Muscle layer of colon (tissue), 2 donors: ENCODE measurements around the gene GAA.
A peak's percentile ranks its signal among the peaks of the same experiment; 100 is the strongest.
"Not testable (repeated sequence)": the region's sequence is repeated elsewhere in the genome, so short reads cannot be mapped to it uniquely, and the experiment has no call there.

ENCODE experiments used
- H3K27ac ChIP-seq: one replicate; pipeline ENCODE4 v1.7.0; 2013; ENCODE audit warnings: low read depth, mild to moderate bottlenecking, low read length, moderate library complexity
- H3K27me3 ChIP-seq, 2 donors: one replicate each; pipeline ENCODE4 v1.7.0; 2013; ENCODE audit warnings: low read length in 2 of 2, mild to moderate bottlenecking in 2 of 2; ENCODE audit not compliant: insufficient read depth in 2 of 2, control insufficient read depth in 1 of 2
- H3K36me3 ChIP-seq: one replicate; pipeline ENCODE4 v1.7.0; 2013; ENCODE audit warnings: mild to moderate bottlenecking, low read length; ENCODE audit not compliant: insufficient read depth
- H3K4me1 ChIP-seq: one replicate; pipeline ENCODE4 v1.7.0; 2013; ENCODE audit warnings: mild to moderate bottlenecking, low read length; ENCODE audit not compliant: insufficient read depth
- H3K4me3 ChIP-seq, 2 donors: one replicate each; pipeline ENCODE4 v1.7.0; 2013; ENCODE audit warnings: low read length in 2 of 2, low read depth in 1 of 2, mild to moderate bottlenecking in 1 of 2, moderate library complexity in 1 of 2
- H3K9ac ChIP-seq: one replicate; pipeline ENCODE4 v1.7.0; 2013; ENCODE audit warnings: low read length
- H3K9me3 ChIP-seq: one replicate; pipeline ENCODE4 v1.7.0; 2013; ENCODE audit warnings: mild to moderate bottlenecking, low read length
- donor health status: abdominal sarcoma.
- donor health status: Adenocarcinoma of cecum.

Gene GAA

DNA sequence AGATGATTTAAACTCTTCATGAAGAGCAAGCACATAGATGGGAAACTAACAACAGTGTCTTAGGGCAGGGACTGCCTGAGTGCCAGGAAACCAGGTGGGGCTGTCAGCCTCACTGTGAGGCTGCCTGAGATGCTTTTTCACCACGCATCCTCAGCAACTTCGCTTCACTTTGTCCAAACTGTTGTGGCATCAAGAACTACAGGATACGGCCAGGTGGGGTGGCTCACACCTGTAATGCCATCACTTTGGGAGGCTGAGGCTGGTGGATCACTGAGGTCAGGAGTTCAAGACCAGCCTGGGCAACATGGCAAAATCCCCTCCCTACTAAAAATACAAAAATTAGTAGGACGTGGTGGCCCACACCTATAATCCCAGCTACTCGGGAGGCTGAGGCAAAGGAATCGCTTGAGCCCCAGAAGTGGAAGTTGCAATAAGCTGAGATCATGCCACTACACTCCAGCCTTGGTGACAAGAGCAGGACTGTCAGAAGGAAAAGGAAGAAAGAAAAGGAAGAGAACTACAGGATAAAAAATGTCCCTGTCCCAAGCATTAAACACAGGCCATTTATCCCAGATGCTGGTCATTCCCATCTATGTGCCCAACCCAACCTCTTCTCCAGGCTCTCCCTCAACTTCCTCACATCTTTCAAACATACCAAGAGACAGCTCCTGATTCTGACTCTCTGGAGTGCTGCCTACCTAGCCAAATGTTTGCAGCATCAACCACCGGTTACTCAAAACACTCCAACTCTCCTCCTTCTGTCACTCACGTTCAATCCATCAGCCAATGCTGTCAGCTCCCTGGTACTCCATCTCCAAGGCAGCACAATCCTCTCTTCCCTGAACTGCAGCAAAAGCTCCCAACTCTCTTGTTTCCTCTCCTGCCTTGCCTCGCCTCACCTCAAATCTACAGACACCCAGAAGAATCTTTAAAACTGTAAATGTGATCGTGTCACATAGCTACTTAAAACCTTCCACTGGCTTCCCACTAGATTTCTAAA, 44.0 kb downstream of the GAA start:
- peak overlapping the region; percentile 90 to 99 for H3K4me3 ChIP-seq
- no peaks in the 10 kb centered on the region for H3K27me3 ChIP-seq
- H3K36me3 ChIP-seq, result peaks cover 32% of the 10 kb centered on the region
- peak overlapping the region; percentile 85 for H3K27ac ChIP-seq
- peak overlapping the region; percentile 51 for H3K9ac ChIP-seq
- peaks cover 16% of the 10 kb centered on the region for H3K4me1 ChIP-seq
- H3K9me3 ChIP-seq, result no peaks in the 10 kb centered on the region

DNA sequence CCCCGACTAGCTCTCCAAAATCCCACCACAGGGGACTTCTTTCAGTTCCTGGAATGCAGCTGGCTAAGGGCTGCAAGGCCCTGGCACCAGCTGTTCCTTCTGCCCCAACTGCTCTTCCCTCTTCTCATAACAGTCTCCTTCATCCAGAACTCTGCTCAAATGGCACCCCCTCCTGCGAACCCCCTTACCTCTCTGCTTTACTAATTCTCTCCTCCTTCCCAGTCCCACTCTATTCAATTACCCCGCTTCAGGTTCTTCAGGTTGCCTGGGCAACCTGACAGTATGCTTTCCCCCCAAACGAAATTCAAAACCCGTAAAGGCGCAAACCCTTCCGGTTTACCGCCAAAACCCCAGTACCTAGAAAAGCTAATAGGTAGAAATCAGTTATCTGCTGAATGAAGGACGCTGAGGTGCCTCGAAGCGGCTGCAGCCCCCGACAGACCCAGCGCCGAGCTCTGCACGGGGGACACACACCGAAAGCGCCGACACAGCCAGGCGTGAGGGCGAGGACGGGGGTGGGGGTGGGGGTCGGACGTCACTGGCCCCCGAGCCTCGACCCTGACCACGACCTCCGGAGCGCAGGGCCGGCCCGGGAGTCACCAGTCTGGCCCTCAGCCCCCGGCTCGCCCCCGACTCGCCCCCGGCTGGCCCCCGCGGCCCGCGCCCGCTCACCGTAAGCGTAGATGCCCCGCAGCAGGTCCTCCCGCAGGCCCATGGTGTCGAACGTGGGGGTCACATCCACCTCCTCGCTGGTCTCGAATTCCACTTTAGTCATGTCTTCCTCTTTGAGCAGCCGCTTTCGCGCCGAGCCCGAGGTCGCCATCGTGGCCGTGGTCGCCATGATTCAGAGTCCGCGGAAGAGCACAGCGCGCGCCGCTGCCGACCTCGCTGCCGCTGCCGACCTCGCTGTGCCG, 45.0 kb downstream of the GAA start:
- H3K27ac ChIP-seq, result peak overlapping the region; percentile 85
- peaks cover 27% of the 10 kb centered on the region for H3K36me3 ChIP-seq
- no peaks in the 10 kb centered on the region for H3K9me3 ChIP-seq
- peak overlapping the region; percentile 51 for H3K9ac ChIP-seq
- H3K4me1 ChIP-seq, result peaks cover 16% of the 10 kb centered on the region
- H3K27me3 ChIP-seq, result no peaks in the 10 kb centered on the region
- peak overlapping the region; percentile 90 to 99 for H3K4me3 ChIP-seq

DNA sequence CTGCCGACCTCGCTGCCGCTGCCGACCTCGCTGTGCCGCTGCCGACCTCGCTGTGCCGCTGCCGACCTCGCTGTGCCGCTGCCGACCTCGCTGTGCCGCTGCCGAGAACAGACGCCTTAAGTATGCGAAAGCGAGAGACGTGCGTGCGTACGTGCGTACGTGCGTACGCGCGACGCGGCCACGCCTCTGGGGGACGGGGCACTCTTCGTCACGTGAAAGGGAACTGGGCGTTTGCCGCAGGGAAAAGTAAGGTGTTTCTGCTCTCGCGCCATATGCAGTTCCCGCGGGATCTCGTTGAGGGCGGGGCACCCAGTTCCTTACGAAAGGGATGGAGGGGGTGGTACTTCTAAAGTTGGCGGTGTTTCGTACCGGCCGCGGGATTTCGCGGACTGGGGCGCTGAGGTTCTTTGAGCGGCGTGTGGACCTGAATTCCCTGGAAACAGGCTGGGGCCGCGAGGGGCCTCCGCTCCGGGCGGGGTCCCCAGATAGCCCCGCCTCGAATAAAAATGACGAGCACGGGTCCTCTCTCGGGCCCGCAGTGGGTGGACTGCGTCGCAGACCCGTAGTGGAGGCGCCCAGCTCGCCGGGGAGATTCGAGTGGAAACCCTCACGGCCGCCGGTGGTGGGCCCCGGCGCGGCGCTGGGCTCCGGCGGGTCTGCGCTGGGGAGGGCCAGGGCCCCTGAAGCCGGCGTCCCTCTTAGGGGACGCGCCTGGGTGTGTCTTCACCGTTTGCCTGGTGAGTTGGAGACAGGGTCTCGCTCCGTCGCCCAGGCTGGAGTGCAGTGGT, 45.8 kb downstream of the GAA start, which contains the start of gene EIF4A3:
Gene EIF4A3 (minus strand): TSS at position 94 of the 788 bp plus-strand sequence. CDS start 167 bp downstream, outside the sequence.
- Histone ChIP-seq H3K9me3 (no peaks in the 10 kb centered on the region), H3K4me3 (peak within 1 kb of the TSS; percentile 90 to 99), H3K36me3 (peaks cover 18% of the 10 kb centered on the region), H3K4me1 (peaks cover 16% of the 10 kb centered on the region), H3K9ac (peak within 1 kb of the TSS; percentile 51), H3K27ac (peak within 1 kb of the TSS; percentile 85), H3K27me3 (no peaks in the 10 kb centered on the region)

DNA sequence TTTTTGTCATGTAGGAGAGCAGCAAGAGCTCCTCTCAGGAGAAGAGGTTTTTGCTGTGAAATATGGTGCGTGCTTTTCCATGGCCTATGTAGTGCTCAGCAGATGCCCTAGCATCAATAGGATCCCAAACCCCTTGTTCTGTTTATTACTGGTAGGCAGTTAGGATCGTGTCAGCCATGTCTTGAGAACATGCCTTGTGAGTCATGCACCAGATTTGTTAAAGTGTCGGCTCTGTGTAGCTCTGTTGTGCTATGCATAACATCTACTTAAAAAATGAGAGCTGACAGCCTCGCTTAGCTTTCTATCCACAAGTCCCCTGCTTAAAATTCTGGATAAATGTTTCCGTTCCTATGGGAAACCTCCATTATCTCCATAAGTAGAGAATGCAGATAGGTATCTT, 50.0 kb downstream of the GAA start:
- no peaks in the 10 kb centered on the region for H3K36me3 ChIP-seq
- no peak overlapping the region for H3K27ac ChIP-seq
- H3K9me3 ChIP-seq, result no peaks in the 10 kb centered on the region
- H3K4me1 ChIP-seq, result peaks cover 6% of the 10 kb centered on the region
- H3K4me3 ChIP-seq, result no peak overlapping the region
- no peaks in the 10 kb centered on the region for H3K27me3 ChIP-seq
- H3K9ac ChIP-seq, result no peak overlapping the region

DNA sequence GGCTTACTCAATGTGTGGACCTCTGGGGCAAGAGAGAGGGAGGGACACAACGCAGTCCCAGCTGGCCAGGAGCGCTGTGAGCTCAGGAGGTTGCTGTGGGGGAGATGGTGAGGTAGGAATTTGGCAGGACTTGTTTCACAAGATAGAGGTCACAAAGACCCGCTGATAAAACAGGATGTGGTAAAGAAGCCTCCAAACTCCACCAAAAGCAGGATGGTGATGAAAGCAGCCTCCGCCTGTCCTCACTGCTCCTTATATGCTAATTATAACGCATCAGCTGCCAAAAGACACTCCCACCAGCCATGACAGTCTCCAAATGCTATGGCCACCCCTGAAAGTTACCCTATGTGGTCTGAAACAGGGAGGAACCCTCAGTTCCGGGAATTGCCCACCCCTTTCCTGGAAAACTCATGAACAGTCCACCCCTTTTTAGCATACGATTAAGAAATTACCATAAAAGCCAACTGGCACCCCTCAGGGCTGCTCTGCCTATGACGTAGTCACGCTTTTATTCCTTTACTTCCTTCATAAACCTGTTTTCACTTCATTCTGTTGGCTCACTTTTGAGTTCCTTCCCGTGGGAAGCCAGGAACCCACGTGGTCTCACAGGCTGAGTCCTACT, 50.8 kb downstream of the GAA start:
- no peaks in the 10 kb centered on the region for H3K36me3 ChIP-seq

DNA sequence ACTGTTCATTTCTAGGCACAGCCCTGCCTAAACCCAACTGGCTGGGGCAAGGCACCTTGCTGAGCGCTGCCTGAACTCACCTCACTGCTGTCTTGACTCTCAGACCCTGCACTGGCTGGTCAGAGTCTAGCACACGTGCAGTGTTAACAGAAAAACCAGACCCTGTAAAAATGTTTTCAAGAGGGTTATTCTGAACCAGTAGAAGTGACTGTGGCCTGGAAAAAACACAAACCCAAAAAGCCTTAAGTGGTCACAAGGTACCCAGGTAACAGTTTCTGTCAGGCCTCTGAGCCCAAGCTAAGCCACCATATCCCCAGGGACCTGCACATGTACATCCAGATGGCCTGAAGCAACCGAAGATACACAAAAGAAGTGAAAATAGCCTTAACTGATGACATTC, 51.6 kb downstream of the GAA start:
- no peak overlapping the region for H3K9ac ChIP-seq
- H3K4me1 ChIP-seq, result peaks cover 5% of the 10 kb centered on the region
- no peaks in the 10 kb centered on the region for H3K27me3 ChIP-seq
- H3K36me3 ChIP-seq, result no peaks in the 10 kb centered on the region
- H3K9me3 ChIP-seq, result no peaks in the 10 kb centered on the region
- H3K27ac ChIP-seq, result no peak overlapping the region
- no peak overlapping the region for H3K4me3 ChIP-seq

More for the DNA sequence above, 50.8 kb downstream of the GAA start:
- Histone ChIP-seq H3K9me3 (no peaks in the 10 kb centered on the region), H3K4me3 (no peak overlapping the region), H3K9ac (no peak overlapping the region), H3K27ac (no peak overlapping the region), H3K27me3 (no peaks in the 10 kb centered on the region), H3K4me1 (peaks cover 6% of the 10 kb centered on the region)

DNA sequence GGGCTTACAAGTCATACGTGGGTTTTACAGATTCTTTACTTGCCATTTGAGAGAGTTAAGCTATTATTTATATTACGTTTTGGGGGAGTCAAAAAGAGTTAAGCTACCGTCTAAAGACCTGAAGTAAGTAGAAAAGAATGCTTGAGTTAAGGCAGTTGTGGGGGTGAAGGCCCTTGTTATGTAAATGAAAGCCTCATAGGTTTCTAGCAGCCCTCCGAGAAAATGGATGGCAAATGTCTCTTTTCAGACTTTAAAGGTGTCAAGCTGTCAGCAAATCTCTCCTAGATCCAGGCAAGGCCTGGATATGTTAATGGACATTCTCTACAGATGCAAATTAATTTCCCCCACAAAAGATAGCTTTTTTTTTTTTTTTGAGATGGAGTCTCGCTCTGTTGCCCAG, 52.8 kb downstream of the GAA start:
- H3K36me3 ChIP-seq, result no peaks in the 10 kb centered on the region
- H3K4me3 ChIP-seq, result no peak overlapping the region
- H3K4me1 ChIP-seq, result no peaks in the 10 kb centered on the region
- H3K27me3 ChIP-seq, result no peaks in the 10 kb centered on the region
- no peak overlapping the region for H3K9ac ChIP-seq
- H3K9me3 ChIP-seq, result no peaks in the 10 kb centered on the region
- H3K27ac ChIP-seq, result no peak overlapping the region

DNA sequence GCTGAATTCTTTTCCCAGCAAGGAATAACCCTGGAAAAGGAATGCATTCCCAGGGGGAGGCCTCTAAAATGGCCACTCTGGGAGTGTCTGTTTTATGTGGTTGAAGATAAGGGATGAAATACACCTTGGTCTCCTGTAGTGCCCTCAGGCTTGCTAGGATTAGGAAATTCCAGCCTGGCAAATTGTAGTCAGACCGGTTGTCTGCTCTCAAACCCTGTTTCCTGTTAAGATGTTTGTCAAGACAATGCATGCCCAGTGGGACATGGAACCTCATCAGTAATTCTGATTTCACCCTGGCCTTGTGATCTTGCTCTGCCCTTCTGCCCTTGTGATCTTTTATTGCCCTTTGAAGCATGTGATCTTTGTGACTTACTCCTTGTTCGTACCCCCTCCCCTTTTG, 54.2 kb downstream of the GAA start:
- not testable (repeated sequence) for H3K27me3 ChIP-seq, H3K27ac ChIP-seq

DNA sequence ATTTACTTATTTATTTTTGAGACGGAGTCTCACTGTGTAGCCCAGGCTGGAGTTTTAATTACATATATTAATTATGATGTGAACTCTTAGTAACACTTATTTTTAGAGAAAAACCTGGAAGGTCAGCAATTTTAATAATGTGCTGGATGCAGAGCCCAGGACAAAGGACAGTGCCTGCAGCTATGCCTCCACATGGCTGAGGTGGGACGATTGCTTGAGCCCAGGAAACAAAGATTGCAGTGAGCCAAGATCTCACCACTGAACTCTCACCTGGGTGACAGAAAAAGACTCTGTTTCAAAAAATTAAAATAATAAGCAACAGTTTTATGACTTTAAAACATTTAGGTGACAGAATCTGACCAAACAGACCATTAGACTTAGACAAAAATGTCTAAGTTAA, 57.5 kb downstream of the GAA start:
- Histone ChIP-seq H3K36me3 (no peaks in the 10 kb centered on the region), H3K4me3 (no peak overlapping the region), H3K4me1 (no peaks in the 10 kb centered on the region), H3K9ac (no peak overlapping the region), H3K9me3 (no peaks in the 10 kb centered on the region), H3K27me3 (no peaks in the 10 kb centered on the region), H3K27ac (no peak overlapping the region)

More for the DNA sequence above, 54.2 kb downstream of the GAA start:
- H3K4me3 ChIP-seq, H3K9me3 ChIP-seq, H3K9ac ChIP-seq, H3K36me3 ChIP-seq, H3K4me1 ChIP-seq: not testable (repeated sequence)

DNA sequence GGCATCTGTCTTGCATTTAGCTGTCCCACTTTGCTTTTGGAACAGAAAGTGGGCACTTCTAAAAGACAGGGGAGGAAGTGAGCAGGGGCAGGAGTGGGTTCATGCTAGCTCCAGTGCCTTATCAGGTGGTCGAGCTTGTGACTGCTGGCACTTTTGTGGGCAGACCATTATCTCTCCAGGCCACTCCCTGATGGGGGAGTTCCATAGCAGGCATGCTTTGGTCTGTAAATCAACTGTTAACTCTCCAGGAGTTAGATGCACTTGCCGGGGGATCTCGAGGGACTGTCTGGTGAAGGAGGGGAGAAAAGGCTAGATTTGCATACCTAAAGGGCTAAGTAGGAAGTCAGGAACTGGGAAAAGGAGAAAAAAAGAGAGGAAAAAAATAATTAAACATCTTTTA, 59.2 kb downstream of the GAA start:
- no peaks in the 10 kb centered on the region for H3K4me1 ChIP-seq
- no peak overlapping the region for H3K27ac ChIP-seq
- H3K9me3 ChIP-seq, result no peaks in the 10 kb centered on the region
- no peak overlapping the region for H3K4me3 ChIP-seq
- no peaks in the 10 kb centered on the region for H3K27me3 ChIP-seq
- H3K9ac ChIP-seq, result no peak overlapping the region
- no peaks in the 10 kb centered on the region for H3K36me3 ChIP-seq
